Measurements from ENCODE around the gene CYBB. TPM values are rescaled to one million over a fixed set of nuclear protein-coding genes. Genes with fewer than 3 reads are reported as not detected.

CYBB gene
- total RNA-seq, 1 donor from 2014 or later, result 420 TPM

- peak; percentile 51 for DNase-seq
- no peaks in the 10 kb centered on the region for H3K36me3 ChIP-seq
- no peaks in the 10 kb centered on the region for H3K4me1 ChIP-seq
- no peak for TF ChIP-seq CTCF (IDR thresholded peaks at IDR 0.05)
- no peak overlapping the region for H3K27ac ChIP-seq
- no peaks in the 10 kb centered on the region for H3K9me3 ChIP-seq
- intact Hi-C loops (cut with DNase I), result no loop called here
- no peak overlapping the region for H3K4me3 ChIP-seq
- H3K27me3 ChIP-seq (ENCODE audit: low read depth), result no peaks in the 10 kb centered on the region
- peak; percentile 55 to 82 for ATAC-seq
These were observed 16.9 kb downstream of the CYBB start for GRCh38 chrX:37796805-37797204.

GRCh38 chrX:37799936-37800335 is 20.1 kb downstream of the CYBB start:
- Histone ChIP-seq H3K4me1 (no peaks in the 10 kb centered on the region), H3K9me3 (no peaks in the 10 kb centered on the region), H3K27me3 (ENCODE audit: low read depth) (no peaks in the 10 kb centered on the region), H3K36me3 (no peaks in the 10 kb centered on the region), H3K4me3 (no peak overlapping the region), H3K27ac (no peak overlapping the region)
- intact Hi-C loops (cut with DNase I), result no loop called here
- DNase-seq (no peak), ATAC-seq (no peak)
- TF ChIP-seq CTCF (IDR thresholded peaks at IDR 0.05), result no peak

- H3K9me3 ChIP-seq, result no peaks in the 10 kb centered on the region
- intact Hi-C loops (cut with DNase I), result no loop called here
- ATAC-seq (no peak), DNase-seq (no peak)
- no peak overlapping the region for H3K27ac ChIP-seq
- H3K27me3 ChIP-seq (ENCODE audit: low read depth), result no peaks in the 10 kb centered on the region
- no peak overlapping the region for H3K4me3 ChIP-seq
- H3K36me3 ChIP-seq, result no peaks in the 10 kb centered on the region
- TF ChIP-seq CTCF (IDR thresholded peaks at IDR 0.05), result no peak
- no peaks in the 10 kb centered on the region for H3K4me1 ChIP-seq
These were observed 20.9 kb downstream of the CYBB start for GRCh38 chrX:37800717-37801116.

- Histone ChIP-seq H3K27ac (no peak overlapping the region), H3K36me3 (no peaks in the 10 kb centered on the region), H3K9me3 (no peaks in the 10 kb centered on the region), H3K4me3 (no peak overlapping the region), H3K4me1 (no peaks in the 10 kb centered on the region), H3K27me3 (ENCODE audit: low read depth) (no peaks in the 10 kb centered on the region)
- TF ChIP-seq CTCF (IDR thresholded peaks at IDR 0.05), result no peak
- ATAC-seq (no peak), DNase-seq (no peak)
- intact Hi-C loops (cut with DNase I), result no loop called here
These were observed 22.2 kb downstream of the CYBB start for GRCh38 chrX:37802028-37802427.

GRCh38 chrX:37803057-37803456 is 23.2 kb downstream of the CYBB start:
- Histone ChIP-seq H3K4me3 (no peak overlapping the region), H3K27me3 (ENCODE audit: low read depth) (no peaks in the 10 kb centered on the region), H3K27ac (no peak overlapping the region), H3K4me1 (no peaks in the 10 kb centered on the region), H3K9me3 (no peaks in the 10 kb centered on the region), H3K36me3 (no peaks in the 10 kb centered on the region)
- intact Hi-C loops (cut with DNase I), result no loop called here
- no peak for ATAC-seq
- no peak for TF ChIP-seq CTCF (IDR thresholded peaks at IDR 0.05)
- DNase-seq, result no peak

- no peak for ATAC-seq
- Histone ChIP-seq H3K27ac (no peak overlapping the region), H3K9me3 (no peaks in the 10 kb centered on the region), H3K4me1 (no peaks in the 10 kb centered on the region), H3K36me3 (no peaks in the 10 kb centered on the region), H3K4me3 (no peak overlapping the region), H3K27me3 (ENCODE audit: low read depth) (no peaks in the 10 kb centered on the region)
- TF ChIP-seq CTCF (IDR thresholded peaks at IDR 0.05), result no peak
- intact Hi-C loops (cut with DNase I), result no loop called here
- DNase-seq, result no peak
These were observed 30.1 kb downstream of the CYBB start for GRCh38 chrX:37809970-37810369.

All from lower lobe of right lung (tissue), 2 donors.